Ammon's horn (tissue), 1 donor: ENCODE results near the gene IL17REL.

Experiments used
- DNase-seq: peaks from one replicate; pipeline ENCODE4 v3.0.0-alpha.2; 2016; ENCODE audit warnings: low spot score

Gene IL17REL

DNA sequence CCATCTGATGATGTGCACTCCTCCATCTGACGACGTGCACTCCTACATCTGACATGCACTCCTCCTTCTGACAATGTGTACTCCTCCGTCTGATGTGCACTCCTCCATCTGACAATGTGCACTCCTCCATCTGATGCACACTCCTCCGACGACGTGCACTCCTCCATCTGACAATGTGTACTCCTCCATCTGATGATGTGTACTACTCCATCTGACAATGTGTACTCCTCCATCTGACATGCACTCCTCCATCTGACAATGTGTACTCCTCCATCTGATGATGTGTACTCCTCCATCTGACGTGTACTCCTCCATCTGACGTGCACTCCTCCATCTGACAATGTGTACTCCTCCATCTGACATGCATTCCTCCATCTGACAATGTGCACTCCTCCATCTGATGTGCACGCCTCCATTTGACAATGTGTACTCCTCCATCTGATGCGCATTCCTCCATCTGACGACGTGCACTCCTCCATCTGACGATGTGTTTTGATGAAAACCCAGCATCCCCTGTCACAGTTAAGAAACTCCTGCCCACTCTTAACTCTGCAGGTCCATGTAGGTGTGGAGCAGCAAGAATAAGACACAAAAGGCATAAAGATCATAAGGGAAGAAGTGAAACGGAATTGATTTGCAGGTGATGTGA, 9.7 kb upstream of the IL17REL start:
- no peak for DNase-seq

DNA sequence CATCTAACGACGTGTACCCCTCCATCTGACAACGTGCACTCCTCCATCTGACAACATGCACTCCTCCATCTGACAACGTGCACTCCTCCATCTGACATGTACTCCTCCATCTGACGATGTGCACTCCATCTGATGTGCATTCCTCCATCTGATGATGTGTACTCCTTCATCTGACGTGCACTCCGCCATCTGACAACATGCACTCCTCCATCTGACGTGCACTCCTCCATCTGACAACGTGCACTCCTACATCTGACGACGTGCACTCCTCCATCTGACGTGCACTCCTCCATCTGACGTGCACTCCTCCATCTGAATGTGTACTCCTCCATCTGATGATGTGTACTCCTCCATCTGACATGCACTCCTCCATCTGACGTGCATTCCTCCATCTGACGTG, 8.0 kb upstream of the IL17REL start:
- no peak for DNase-seq

DNA sequence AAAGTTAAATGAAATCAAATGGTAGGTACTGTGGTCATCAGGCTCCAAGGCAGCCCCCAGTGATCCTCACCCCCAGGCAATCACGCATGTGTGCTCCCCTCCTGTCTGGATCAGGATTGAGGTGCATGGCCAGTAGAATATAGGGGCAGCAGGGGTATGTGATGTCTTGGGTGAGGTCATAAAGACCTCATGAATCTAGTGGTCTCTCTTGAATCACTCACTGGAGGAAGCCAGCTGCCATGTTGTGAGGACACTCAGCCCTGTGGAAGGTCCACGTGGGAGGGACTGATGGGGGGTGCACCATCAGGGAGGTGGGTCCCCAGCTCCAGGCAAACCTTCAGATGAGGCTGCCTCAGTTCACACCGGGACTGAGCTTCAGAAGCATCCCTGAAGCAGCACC, 6.8 kb upstream of the IL17REL start:
- DNase-seq: no peak

DNA sequence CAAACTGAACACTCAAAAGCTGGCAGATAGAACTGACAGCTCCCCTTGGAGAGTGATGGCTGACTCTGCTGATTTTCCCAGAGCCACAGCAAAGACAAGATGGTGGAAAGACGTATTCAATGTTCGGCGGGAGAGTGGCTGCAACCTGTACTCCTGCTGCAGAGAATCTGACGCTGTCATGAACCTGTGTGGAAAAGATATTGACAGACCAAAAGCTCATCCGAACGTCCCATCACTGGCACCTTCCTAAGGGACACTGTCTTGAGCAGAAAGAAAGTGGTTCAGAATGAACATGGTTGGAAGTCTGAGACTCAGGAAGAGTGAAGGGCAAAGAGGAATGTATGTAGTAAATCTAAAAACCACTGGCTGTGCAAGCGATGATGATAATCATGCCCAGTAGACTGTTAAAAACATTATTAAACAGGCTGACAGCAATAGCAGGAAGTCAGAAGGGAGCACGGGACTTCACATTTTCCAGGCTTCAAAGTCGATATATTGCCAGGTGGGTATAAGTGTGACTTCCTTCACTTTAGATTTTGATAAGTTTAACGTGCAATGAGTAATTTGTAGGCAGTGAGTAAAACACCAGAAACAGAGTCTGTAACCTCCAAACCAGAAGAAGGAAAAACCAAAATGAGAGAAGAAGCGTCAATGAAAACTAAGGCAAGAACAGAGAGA, 6.2 kb upstream of the IL17REL start:
- DNase-seq: no peak

DNA sequence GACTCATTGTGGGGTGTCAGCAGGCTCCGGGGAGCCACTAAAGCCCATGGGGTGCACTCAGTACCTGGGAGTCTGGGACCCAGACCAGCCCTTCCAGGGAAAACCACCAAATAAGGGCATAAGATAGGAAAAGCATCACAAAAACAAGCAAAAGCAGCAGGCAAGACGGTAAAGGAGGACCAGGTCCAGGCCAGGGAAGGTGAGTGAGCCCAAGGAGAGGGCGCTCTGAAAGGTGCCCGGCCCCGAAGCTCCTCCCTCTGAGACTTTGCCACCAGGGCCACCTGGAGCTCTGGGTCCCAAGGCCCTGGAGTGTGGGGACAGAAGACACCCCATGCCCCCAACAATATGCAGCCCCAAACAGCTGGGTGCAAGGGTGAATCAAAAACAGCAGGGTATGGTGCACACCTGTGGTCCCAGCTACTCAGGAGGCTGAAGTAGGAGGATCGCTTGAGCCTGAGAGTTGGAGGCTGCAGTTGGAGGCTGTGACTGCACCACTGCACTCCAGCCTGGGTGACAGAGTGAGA, 5.2 kb upstream of the IL17REL start:
- no peak for DNase-seq

DNA sequence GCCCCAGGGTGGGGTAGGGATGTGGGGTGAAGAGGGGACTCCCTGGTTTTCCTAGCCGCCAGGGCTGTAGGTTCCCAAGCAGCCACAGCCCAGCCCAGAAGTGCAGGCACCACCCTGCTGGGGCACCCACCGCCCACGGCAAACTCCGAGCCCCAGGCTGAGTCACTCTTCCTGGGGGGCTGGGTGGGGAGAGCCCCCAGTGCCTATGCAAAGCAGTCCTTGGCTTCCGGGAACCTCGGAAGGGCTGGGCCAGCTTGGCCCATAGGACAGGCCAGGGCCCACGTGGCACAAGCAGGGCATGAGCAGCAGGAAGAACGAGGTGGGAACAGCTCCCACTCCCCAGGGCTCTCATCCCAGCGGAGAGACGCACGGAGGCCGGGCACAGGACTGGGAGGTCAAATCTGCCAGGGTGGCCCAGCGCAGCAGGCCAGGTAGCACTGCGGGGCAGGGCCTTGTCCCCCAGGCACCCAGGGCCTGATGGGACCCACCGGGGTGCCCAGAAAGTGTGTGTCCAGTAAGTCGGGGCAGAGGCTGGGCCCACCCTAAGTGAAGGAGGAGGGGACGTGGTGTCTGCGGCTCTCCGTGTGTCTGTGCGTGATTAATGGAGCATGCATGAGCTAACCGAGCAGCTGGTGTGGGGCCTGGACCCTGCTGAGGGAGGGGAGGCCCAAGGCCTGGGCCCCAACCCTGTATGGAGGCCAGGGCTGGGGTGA, 4.6 kb upstream of the IL17REL start:
- no peak for DNase-seq

DNA sequence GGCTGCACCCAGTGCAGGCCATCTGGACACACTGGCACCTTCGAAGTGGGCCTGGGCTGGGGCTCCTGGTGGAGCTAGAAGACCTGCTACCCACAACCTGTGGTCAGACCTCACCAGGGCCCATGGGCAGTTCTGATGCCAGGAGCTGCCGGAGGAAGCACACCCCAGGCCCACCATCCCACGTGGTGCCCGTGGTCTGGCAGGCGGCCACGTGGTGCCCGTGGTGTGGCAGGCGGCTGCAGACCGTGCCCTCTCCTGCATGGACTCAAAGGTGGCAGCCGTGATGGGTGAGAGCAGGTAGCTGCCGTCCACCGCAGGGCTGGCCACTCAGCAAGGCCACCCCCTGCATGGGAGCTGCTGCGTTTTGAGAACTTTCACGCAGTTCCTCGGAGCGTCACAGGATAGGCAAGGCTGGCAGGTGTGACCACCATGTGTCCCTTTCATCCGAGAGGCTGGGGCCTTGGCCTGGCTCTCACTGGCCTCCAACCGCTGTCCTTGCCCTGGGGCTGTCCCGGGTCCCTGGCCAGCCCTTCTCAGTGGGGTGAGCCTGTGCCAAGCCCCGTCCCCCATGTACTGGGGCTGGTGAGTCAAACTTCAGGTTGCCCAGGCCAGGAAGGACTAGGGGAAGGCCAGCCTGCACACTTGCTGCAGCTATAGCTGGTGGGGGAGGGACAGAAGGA, 3.9 kb upstream of the IL17REL start:
- no peak for DNase-seq

DNA sequence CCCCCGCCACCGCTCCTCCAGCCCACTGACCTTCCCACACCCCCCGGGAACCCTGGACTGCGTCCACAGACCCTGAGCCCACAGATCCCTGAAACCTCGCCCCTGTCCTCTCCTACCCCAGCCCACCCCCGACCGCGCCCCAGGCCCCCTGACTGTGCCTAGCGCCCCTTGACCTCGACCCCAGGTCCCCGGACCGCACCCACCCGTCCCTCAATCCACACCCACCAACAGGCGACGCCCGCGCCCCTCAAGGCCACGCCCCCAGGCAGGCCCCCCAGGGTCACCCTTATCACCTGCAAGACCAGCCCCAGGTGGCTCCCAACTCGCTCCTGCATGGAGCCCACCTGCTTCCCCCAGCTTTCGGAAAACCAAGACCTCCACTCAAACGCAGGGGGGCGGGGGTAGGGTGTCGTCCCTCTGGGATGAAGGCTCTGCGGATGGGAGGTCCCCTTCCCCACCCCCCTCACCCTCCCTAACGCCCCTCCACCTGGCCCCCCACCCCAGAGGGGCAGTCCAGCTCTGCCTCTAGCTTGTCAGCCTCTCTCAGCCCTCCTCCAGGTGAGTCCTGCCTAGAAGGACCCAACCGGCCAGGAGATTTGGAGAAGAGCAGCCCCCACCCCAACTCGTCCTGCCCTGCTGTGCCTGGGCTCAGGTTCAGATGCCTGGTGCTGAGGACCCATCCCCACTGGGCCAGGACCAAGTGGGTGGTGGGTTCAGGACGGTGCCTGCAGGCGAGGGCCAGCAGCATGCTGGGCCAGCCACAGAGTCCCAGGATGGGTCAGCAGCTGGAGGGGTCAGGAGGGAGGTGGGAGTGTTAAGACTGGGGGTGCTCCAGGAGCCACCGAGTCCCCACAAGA, 3.1 kb upstream of the IL17REL start:
- no peak for DNase-seq

DNA sequence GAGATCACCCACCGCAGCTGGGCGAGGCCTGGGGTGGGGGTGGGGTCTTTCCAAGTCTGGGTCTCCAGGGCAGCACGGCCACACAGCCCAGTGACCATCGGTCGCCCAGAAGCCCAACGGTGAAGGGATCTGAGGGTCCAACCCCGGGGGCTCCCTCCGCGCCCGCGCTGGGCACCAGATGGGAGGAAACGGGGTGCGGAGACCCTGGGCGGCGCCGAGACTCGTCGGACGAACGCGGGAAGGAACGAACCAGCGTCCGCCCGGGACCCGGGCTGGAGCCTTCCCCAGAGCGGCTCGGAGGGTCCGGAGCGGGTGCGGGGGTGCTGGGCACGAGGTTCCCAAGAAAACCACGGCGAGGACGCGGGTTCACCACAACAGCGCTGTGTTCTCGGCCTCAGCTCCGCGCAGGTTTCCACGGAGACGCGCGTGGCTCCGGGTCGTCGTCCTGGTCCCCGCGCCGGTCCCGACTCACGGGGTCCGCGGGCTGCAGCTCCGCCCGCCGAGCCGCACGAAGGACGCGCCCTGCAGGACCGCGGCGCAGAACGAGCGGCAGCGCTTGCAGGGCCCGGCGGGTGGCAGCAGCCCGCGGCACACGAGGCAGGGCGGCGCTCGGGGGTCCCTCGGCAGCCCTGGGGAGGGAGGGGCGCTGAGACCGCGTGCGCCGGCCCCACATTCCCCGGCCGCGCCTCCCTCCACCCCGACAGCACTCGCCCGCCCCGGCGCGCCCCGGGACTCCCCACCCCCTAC, 2.3 kb upstream of the IL17REL start:
- no peak for DNase-seq

DNA sequence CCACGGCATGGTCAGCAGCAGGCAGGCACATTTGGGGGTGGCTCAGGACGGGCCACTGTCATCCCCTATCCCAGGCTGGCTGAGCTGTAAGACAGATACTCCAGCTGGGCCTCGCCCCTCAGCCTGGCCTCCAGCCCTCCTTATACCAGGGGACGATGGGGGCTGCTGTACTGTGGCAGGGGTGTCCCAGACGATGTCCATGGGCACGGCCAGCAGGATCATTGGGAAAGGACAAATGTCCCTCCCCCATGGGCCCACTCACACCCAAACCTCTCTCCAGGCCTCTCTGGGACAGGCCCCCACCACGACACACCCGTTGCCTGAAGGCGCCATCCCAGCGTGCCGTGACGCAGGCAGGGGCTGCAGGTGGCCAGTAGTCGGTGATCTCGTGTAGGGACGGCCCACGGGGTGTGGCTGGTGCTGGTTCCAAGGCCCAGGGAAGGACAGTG, 1.5 kb upstream of the IL17REL start:
- DNase-seq: no peak

DNA sequence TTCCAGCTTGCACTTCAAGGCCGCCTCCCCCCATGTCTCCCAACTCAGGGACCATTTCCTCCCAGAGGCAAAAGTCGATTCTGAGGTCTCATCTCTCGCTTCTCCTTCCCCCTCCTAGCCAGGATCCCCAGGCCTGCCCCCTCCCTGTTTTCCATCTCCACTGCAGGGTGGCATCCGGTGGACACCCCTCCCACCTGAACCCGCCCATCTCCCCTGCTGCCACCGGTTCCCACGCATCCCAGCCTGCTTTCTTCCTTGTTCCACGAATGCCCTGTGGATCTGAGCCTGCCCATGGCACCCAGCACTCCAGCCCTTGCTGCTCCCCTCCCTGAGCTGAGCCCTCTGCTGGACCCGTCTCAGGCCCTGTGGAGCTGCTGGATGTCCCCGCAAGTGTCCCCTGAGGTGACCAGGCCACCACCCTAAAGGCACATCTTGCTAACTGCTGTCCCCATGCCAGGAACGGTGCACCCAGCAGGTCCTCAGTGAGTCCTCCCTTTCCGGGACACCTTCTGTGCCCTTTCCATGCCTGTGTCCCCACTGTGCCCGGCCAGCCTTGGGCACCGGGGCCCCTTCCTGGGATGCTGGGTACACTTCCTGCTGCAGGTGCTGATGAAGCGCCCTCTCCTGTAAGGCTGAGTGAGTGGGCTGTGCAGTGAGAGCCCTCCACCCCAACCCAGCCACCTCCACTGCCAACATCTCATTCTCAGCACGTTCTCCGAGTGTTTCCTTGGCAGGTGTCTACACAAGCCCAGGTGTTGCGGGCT, 936 bp downstream of the IL17REL start:
- no peak for DNase-seq

DNA sequence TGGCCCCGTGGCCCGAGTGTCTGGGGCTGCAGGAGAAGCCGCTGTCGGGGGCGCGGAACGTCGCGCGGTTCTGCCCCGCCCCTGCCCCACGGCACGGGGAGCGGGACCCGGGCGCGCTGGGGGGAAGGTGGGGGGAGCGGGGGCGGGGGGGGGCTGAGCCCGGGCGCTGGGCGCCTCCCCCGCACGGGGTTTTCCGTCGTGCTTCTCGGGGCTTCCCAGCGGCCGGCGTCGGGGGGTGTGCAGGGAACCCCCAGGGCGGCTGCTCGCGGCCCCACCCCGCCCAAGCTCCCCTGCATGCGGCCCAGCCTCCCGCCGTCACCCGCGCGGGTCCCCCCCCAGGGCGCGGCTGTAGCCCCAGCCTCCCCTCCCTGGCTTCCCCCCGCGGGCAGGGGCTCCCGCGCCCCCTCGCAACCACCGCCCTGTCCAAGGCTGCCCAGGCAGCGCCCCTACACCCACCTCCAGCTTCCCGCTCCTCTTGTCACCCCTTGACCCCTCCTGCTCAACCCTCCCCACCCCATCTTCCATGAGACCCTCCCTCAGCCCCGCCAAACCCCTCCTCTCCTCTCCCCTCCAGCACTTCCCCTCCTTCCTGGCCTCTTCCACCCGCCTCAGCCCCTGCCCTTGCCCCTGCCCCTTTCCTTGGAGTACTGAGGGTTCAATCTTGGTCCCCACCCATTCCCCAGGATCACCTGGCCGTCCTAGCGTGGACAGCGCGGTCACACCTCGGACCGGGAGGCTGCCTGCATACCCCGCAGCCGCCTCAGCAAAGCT, 1.7 kb downstream of the IL17REL start:
- no peak for DNase-seq

DNA sequence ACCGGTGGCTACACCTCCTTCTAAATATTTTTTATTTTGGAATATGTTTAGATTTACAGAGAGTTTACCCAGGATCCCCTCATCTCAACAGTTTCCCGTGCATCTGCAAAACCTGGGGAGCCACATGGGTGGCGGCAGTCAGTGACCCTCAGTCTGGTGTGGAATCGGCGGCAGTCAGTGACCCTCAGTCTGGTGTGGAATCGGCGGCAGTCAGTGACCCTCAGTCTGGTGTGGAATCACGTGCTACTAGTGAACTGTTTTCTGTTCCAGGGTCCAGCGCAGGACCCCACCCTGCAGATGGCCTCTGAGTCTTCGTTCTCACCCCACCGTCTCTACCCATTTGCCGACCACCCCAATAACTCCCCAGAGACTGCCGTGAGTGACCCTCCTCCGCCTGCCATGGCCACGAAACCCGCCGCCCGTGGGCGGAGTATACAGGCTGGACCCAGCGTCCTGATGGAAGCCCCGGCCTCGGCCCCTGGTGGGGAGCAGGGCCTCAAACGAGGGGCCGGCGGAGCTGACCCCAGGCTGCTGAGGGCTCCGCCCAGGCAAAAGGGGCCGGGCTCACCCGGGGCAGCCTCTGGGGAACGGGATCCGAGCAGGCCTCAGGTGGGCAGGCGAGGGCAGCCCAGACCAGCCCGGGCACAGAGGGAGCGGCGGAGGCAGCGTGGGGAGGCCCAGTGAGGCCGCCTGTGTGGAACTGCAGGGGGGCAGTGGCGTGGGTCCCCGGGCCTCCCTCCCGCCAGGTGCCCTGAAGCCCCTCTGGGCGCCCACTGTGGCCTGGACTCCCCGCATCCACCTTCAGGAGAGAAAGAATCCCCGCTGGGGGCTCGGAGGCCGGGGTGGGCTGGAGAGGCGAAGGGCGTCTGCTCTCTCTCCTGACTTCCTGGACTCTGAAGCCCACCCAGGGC, 2.5 kb downstream of the IL17REL start:
- no peak for DNase-seq

DNA sequence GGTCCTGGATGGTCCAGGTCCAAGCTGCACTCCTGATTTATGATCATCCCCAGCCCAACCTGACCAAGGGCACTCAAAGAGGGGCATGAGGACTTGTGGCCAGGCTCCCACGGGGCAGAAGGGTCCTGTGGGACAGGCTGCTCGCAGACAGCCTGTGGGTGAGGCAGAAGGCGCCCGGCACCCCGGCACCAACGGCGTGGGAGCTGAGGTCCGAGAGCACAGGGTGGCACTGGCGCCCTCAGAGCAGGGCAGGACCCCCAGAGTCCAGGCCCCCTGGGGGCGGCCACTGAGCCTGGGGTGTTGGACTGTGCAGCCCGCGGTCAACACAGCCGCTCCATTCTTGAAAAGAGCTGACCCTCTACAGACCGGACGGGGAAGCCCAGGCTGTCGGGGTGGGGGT, 3.3 kb downstream of the IL17REL start:
- no peak for DNase-seq

DNA sequence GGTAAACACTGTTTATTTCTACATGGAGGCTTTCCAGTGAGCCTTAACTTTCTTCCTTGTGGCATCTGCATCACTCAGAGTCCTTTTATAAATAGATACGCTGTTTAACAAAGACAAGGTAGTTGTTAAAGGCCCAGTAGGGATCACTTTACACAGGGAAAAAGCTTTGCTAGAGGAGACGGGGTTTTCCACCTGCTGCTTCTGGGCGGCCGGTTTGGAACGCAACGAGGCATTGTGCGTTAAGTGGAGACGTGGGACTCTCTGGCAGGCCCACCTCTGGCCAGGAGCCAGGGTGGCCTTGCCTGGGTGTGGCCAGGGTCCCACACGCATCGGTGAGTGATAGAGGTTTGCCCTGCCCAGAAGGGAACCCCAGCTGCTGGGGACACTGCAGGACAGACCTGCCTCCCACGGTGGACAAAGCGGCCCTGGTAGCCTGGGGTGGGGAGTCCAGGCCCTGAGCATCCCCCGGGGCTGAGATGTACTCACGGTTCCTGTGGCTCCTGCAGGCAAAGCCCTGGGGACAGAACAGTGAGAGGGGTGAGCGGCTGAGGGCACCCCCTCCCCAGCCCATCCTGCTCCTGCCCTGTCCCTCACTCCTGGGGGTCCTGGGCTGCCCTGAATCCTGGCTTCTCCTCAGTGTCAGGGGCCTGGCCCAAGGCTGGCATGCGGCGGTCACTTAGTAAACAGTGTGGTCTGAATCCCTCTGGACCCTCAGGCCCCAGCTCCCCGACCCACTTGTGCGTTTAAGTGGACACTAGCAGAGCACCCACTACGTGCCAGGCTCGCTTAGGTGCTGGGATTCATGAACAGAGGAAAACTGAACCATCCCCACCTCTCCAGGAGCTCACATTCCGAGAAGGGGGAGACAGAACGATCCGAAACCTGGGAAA, 4.2 kb downstream of the IL17REL start:
- DNase-seq: no peak

DNA sequence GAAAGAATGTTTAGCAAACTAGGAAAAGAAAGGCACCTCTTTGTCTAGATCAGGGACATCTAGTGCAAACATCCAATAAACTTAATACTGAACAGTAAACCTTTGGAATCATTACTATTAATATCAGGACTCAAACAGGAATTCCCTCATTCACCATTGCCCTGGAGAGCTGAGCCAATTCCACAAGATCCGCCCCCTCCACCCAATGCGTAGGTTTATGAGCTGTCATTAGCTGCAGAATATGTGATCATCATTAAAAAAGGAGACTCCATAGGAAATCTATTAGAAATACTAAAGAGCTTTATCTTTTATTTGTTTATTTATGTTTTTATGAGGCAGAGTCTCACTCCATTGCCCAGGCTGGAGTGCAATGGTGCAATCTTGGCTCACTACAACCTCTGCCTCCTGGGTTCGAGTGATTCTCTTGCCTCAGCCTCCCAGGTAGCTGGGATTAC, 5.5 kb downstream of the IL17REL start:
- no peak for DNase-seq

DNA sequence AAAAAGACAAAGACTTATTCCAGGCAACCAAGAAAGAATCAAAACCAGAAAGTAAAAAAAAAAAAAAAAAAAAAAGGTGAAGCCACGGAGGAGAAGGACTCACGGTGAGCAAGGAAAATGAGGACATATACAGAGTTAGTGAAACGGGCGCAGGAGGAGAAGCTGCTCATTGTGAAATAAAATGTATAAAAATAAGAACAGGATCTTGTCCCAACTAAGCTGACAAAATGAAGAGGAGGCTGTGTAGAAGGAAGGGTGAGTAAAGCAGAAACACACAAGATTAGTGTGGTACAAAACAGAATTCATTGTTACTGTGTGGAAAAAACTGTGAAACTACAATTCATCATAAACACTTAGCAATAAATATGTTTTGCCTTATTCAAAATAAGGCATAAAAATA, 7.6 kb downstream of the IL17REL start:
- no peak for DNase-seq
